ENCODE data around the gene MAPK6. TPM values are rescaled to one million over a fixed set of nuclear protein-coding genes. Genes with fewer than 3 reads are reported as not detected.
A peak's percentile ranks its signal among the peaks of the same experiment; 100 is the strongest.

MAPK6 gene
- total RNA-seq, 1 experiment from 2014 or later: 70.7 TPM

- DNase-seq (ENCODE audit: low spot score): no peak
- in situ Hi-C loops (cut with HindIII; ENCODE audit: low sequenced_read_pairs): no loop called here
These were observed 78.2 kb downstream of the MAPK6 start for GRCh38 chr15:52097180-52097579.

- DNase-seq (ENCODE audit: low spot score): no peak
- in situ Hi-C loops (cut with HindIII; ENCODE audit: low sequenced_read_pairs): no loop called here
These were observed 79.3 kb downstream of the MAPK6 start for GRCh38 chr15:52098323-52098722.

- in situ Hi-C loops (cut with HindIII; ENCODE audit: low sequenced_read_pairs): no loop called here
- no peak for DNase-seq (ENCODE audit: low spot score)
These were observed 80.7 kb downstream of the MAPK6 start for GRCh38 chr15:52099651-52100272.

GRCh38 chr15:52100807-52101442, 81.9 kb downstream of the MAPK6 start:
- in situ Hi-C loops (cut with HindIII; ENCODE audit: low sequenced_read_pairs): no loop called here
- no peak for DNase-seq (ENCODE audit: low spot score)

GRCh38 chr15:52101542-52102323, 82.7 kb downstream of the MAPK6 start:
- no peak for DNase-seq (ENCODE audit: low spot score)
- in situ Hi-C loops (cut with HindIII; ENCODE audit: low sequenced_read_pairs): no loop called here

- no peak for DNase-seq (ENCODE audit: low spot score)
- in situ Hi-C loops (cut with HindIII; ENCODE audit: low sequenced_read_pairs): no loop called here
These were observed 83.4 kb downstream of the MAPK6 start for GRCh38 chr15:52102463-52102862.

GRCh38 chr15:52103217-52104207, 84.5 kb downstream of the MAPK6 start:
- in situ Hi-C loops (cut with HindIII; ENCODE audit: low sequenced_read_pairs): no loop called here
- DNase-seq (ENCODE audit: low spot score): no peak

GRCh38 chr15:52104532-52105004, 85.5 kb downstream of the MAPK6 start:
- no peak for DNase-seq (ENCODE audit: low spot score)
- in situ Hi-C loops (cut with HindIII; ENCODE audit: low sequenced_read_pairs): no loop called here

- in situ Hi-C loops (cut with HindIII; ENCODE audit: low sequenced_read_pairs): no loop called here
- no peak for DNase-seq (ENCODE audit: low spot score)
These were observed 86.8 kb downstream of the MAPK6 start for GRCh38 chr15:52105846-52106245.

- no peak for DNase-seq (ENCODE audit: low spot score)
- in situ Hi-C loops (cut with HindIII; ENCODE audit: low sequenced_read_pairs): no loop called here
These were observed 87.6 kb downstream of the MAPK6 start for GRCh38 chr15:52106641-52107040.

GRCh38 chr15:52107238-52107637, 88.2 kb downstream of the MAPK6 start:
- in situ Hi-C loops (cut with HindIII; ENCODE audit: low sequenced_read_pairs): no loop called here
- no peak for DNase-seq (ENCODE audit: low spot score)

GRCh38 chr15:52109559-52110451, 90.8 kb downstream of the MAPK6 start:
- no peak for DNase-seq (ENCODE audit: low spot score)
- in situ Hi-C loops (cut with HindIII; ENCODE audit: low sequenced_read_pairs): no loop called here

- in situ Hi-C loops (cut with HindIII; ENCODE audit: low sequenced_read_pairs): no loop called here
- no peak for DNase-seq (ENCODE audit: low spot score)
These were observed 92.6 kb downstream of the MAPK6 start for GRCh38 chr15:52111517-52112202.

- in situ Hi-C loops (cut with HindIII; ENCODE audit: low sequenced_read_pairs): no loop called here
- DNase-seq (ENCODE audit: low spot score): peak; percentile 42
These were observed 93.3 kb downstream of the MAPK6 start for GRCh38 chr15:52112203-52112750.

- in situ Hi-C loops (cut with HindIII; ENCODE audit: low sequenced_read_pairs): no loop called here
These were observed 94.2 kb downstream of the MAPK6 start for GRCh38 chr15:52113235-52113634.

GRCh38 chr15:52113708-52114107, 94.7 kb downstream of the MAPK6 start:
- in situ Hi-C loops (cut with HindIII; ENCODE audit: low sequenced_read_pairs): no loop called here
- DNase-seq (ENCODE audit: low spot score): no peak

More at GRCh38 chr15:52113235-52113634, 94.2 kb downstream of the MAPK6 start:
- DNase-seq (ENCODE audit: low spot score): no peak

GRCh38 chr15:52114261-52115055, 95.4 kb downstream of the MAPK6 start:
- DNase-seq (ENCODE audit: low spot score): no peak

More at GRCh38 chr15:52114261-52115055, 95.4 kb downstream of the MAPK6 start:
- in situ Hi-C loops (cut with HindIII; ENCODE audit: low sequenced_read_pairs): no loop called here

Data from G401 (cell line).